ENCODE data around the gene RHOBTB1.

DNA sequence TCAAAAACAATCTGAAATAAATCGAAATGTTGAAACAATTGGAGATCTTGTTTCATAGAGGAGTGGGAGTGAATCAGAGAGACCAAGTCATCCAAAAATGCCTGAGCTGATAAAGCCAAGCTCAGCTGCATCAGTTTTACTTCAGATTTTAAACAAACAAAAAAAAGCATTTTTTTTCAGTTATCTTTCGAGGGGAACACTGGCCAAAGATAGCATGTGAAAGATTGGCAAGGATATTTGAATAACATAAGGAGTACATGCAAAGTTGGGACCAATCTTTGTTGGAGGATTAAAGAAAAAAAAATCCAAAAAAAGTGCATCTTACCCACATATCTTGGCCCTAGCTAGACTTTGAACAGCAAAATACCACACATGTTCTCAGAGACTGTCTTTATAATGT is 47.2 kb downstream of the RHOBTB1 start:
- TF ChIP-seq, protein P1, sequence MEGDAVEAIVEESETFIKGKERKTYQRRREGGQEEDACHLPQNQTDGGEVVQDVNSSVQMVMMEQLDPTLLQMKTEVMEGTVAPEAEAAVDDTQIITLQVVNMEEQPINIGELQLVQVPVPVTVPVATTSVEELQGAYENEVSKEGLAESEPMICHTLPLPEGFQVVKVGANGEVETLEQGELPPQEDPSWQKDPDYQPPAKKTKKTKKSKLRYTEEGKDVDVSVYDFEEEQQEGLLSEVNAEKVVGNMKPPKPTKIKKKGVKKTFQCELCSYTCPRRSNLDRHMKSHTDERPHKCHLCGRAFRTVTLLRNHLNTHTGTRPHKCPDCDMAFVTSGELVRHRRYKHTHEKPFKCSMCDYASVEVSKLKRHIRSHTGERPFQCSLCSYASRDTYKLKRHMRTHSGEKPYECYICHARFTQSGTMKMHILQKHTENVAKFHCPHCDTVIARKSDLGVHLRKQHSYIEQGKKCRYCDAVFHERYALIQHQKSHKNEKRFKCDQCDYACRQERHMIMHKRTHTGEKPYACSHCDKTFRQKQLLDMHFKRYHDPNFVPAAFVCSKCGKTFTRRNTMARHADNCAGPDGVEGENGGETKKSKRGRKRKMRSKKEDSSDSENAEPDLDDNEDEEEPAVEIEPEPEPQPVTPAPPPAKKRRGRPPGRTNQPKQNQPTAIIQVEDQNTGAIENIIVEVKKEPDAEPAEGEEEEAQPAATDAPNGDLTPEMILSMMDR (IDR thresholded peaks at IDR 0.05), result no peak
- TF ChIP-seq EZH2 (IDR thresholded peaks at IDR 0.05) (no peak), EZH2phosphoT487 (IDR thresholded peaks at IDR 0.05) (no peak)
